H1 (cell line): Measurements from ENCODE around the gene IREB2. TPM values are rescaled to one million over a fixed set of nuclear protein-coding genes. Genes with fewer than 3 reads are reported as not detected.

Experiments
- EZH2 ChIP-seq: fragments of 200-600 bp; sonication (generic); IDR thresholded peaks from 2 replicates; pipeline ENCODE4 v1.7.1; 2012; ENCODE audit warnings: low read depth, mild to moderate bottlenecking, moderate library complexity, low read length, inconsistent platforms; ENCODE audit not compliant: severe bottlenecking
- polyA plus RNA-seq, 7 experiments: library from polyadenylated mRNA; depleted of rRNA in 3 of 7; stranded (reverse) in 5 of 7; unstranded in 2 of 7; fragments of >200 nt in 5 of 7; fragments of 200-250 nt in 2 of 7; gene quantifications; 1 replicate in 5 of 7; 2 replicates in 1 of 7; 4 replicates in 1 of 7; pipeline versions ENCODE4 v1.2.1 to v1.2.3, GENCODE V29; 2011 to 2013; ENCODE audit warnings: missing spikeins in 2 of 7, mixed read lengths in 2 of 7
- total RNA-seq: library from RNA; stranded (reverse); fragmentation: NEBNext Ultra II Directional; extraction: Animal tissue kit (Norgen Biotek cat#: 25700); gene quantifications from 2 replicates; pipeline ENCODE4 v1.2.1, GENCODE V29; 2021

Gene IREB2
- total and polyA plus RNA-seq, 2 of the 8 experiments (the other 6 are each of a cell fraction or from before 2014, with no cell fraction given), result 21.0 to 103 TPM

DNA sequence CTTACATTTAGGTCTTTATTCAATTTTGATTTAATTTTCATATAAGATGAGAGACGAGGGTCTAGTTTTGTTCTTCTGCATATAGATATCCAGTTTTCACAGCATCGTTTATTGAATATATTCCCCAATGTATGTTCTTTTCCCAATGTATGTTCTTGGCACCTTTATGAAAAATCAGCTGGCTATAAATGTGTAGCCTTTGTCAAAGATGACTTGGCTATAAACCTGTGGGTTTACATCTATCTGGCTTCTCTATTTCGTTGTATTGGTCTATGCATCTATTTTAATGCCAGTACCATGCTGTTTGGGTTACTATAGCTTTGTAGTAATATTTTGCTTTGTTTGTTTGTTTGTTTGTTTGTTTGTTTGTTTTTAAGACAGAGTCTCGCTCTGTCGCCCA is 11.7 kb upstream of the IREB2 start (continued):
- no peak for TF ChIP-seq EZH2
